ENCODE results near the gene HTR6.

Gene HTR6

GRCh38 chr1:19646377-19647319, 18.0 kb upstream of the HTR6 start:
- Histone ChIP-seq H3K27me3 (ENCODE audit: insufficient read depth, low read length, poor library complexity, severe bottlenecking) (no peaks in the 10 kb centered on the region), H3K9me3 (ENCODE audit: insufficient read depth, low read depth, low read length) (no peaks in the 10 kb centered on the region), H3K9me2 (replicated peaks; ENCODE audit: low read depth, low read length) (no peaks in the 10 kb centered on the region), H3K4me3 (ENCODE audit: low read length, poor library complexity, severe bottlenecking) (no peak overlapping the region), H3K4me1 (ENCODE audit: insufficient read depth, low read length, poor library complexity, severe bottlenecking) (peaks cover 4% of the 10 kb centered on the region), H4K20me1 (ENCODE audit: insufficient read depth, low read length, poor library complexity, severe bottlenecking) (no peaks in the 10 kb centered on the region), H3K4me2 (ENCODE audit: low read depth, low read length, poor library complexity, severe bottlenecking) (no peak overlapping the region), H3F3A (ENCODE audit: low read depth) (no peaks in the 10 kb centered on the region), H2AFZ (ENCODE audit: low read length) (no peak overlapping the region), H3K36me3 (ENCODE audit: insufficient read depth, low read length) (no peaks in the 10 kb centered on the region), H3K9ac (ENCODE audit: low read depth, low read length, poor library complexity, severe bottlenecking) (no peak overlapping the region), H3K79me2 (ENCODE audit: insufficient read depth, low read length) (no peaks in the 10 kb centered on the region)
- TF ChIP-seq, protein P1, sequence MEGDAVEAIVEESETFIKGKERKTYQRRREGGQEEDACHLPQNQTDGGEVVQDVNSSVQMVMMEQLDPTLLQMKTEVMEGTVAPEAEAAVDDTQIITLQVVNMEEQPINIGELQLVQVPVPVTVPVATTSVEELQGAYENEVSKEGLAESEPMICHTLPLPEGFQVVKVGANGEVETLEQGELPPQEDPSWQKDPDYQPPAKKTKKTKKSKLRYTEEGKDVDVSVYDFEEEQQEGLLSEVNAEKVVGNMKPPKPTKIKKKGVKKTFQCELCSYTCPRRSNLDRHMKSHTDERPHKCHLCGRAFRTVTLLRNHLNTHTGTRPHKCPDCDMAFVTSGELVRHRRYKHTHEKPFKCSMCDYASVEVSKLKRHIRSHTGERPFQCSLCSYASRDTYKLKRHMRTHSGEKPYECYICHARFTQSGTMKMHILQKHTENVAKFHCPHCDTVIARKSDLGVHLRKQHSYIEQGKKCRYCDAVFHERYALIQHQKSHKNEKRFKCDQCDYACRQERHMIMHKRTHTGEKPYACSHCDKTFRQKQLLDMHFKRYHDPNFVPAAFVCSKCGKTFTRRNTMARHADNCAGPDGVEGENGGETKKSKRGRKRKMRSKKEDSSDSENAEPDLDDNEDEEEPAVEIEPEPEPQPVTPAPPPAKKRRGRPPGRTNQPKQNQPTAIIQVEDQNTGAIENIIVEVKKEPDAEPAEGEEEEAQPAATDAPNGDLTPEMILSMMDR (conservative IDR thresholded peaks at IDR 0.05; ENCODE audit: low read length) = no peak
- no peak for TF ChIP-seq EZH2phosphoT487 (IDR thresholded peaks at IDR 0.05; ENCODE audit: borderline replicate concordance)

- H3K79me2 ChIP-seq (ENCODE audit: insufficient read depth, low read length) = no peaks in the 10 kb centered on the region
- TF ChIP-seq EZH2phosphoT487 (IDR thresholded peaks at IDR 0.05; ENCODE audit: borderline replicate concordance) = no peak
- TF ChIP-seq, protein P1 (conservative IDR thresholded peaks at IDR 0.05; ENCODE audit: low read length) = no peak
- H2AFZ ChIP-seq (ENCODE audit: low read length) = no peak overlapping the region
- no peaks in the 10 kb centered on the region for H3K9me3 ChIP-seq (ENCODE audit: insufficient read depth, low read depth, low read length)
- no peaks in the 10 kb centered on the region for H3K9me2 ChIP-seq (replicated peaks; ENCODE audit: low read depth, low read length)
- H3K4me3 ChIP-seq (ENCODE audit: low read length, poor library complexity, severe bottlenecking) = no peak overlapping the region
- no peaks in the 10 kb centered on the region for H3K36me3 ChIP-seq (ENCODE audit: insufficient read depth, low read length)
- H3K27me3 ChIP-seq (ENCODE audit: insufficient read depth, low read length, poor library complexity, severe bottlenecking) = no peaks in the 10 kb centered on the region
- H3F3A ChIP-seq (ENCODE audit: low read depth) = no peaks in the 10 kb centered on the region
- peaks cover 4% of the 10 kb centered on the region for H3K4me1 ChIP-seq (ENCODE audit: insufficient read depth, low read length, poor library complexity, severe bottlenecking)
- no peaks in the 10 kb centered on the region for H4K20me1 ChIP-seq (ENCODE audit: insufficient read depth, low read length, poor library complexity, severe bottlenecking)
- H3K4me2 ChIP-seq (ENCODE audit: low read depth, low read length, poor library complexity, severe bottlenecking) = no peak overlapping the region
- H3K9ac ChIP-seq (ENCODE audit: low read depth, low read length, poor library complexity, severe bottlenecking) = no peak overlapping the region
Observed at GRCh38 chr1:19647643-19648042, 17.0 kb upstream of the HTR6 start.

GRCh38 chr1:19648239-19648638, 16.4 kb upstream of the HTR6 start:
- no peaks in the 10 kb centered on the region for H3K9me3 ChIP-seq (ENCODE audit: insufficient read depth, low read depth, low read length)
- H3K36me3 ChIP-seq (ENCODE audit: insufficient read depth, low read length) = no peaks in the 10 kb centered on the region
- H3K4me1 ChIP-seq (ENCODE audit: insufficient read depth, low read length, poor library complexity, severe bottlenecking) = peaks cover 4% of the 10 kb centered on the region
- H2AFZ ChIP-seq (ENCODE audit: low read length) = no peak overlapping the region
- no peak overlapping the region for H3K4me2 ChIP-seq (ENCODE audit: low read depth, low read length, poor library complexity, severe bottlenecking)
- H3K9me2 ChIP-seq (replicated peaks; ENCODE audit: low read depth, low read length) = no peaks in the 10 kb centered on the region
- TF ChIP-seq, protein P1 (conservative IDR thresholded peaks at IDR 0.05; ENCODE audit: low read length) = no peak
- no peak for TF ChIP-seq EZH2phosphoT487 (IDR thresholded peaks at IDR 0.05; ENCODE audit: borderline replicate concordance)
- H3K79me2 ChIP-seq (ENCODE audit: insufficient read depth, low read length) = no peaks in the 10 kb centered on the region
- no peak overlapping the region for H3K4me3 ChIP-seq (ENCODE audit: low read length, poor library complexity, severe bottlenecking)
- no peak overlapping the region for H3K9ac ChIP-seq (ENCODE audit: low read depth, low read length, poor library complexity, severe bottlenecking)
- no peaks in the 10 kb centered on the region for H3F3A ChIP-seq (ENCODE audit: low read depth)
- no peaks in the 10 kb centered on the region for H3K27me3 ChIP-seq (ENCODE audit: insufficient read depth, low read length, poor library complexity, severe bottlenecking)
- no peaks in the 10 kb centered on the region for H4K20me1 ChIP-seq (ENCODE audit: insufficient read depth, low read length, poor library complexity, severe bottlenecking)

All from Loucy (cell line).